Aorta (tissue), 5 donors: ENCODE measurements around the gene CAPS. TPM values are rescaled to one million over a fixed set of nuclear protein-coding genes. Genes with fewer than 3 reads are reported as not detected.
A peak's percentile ranks its signal among the peaks of the same experiment; 100 is the strongest.

Source experiments
- ATAC-seq: fragments of 200-7000 bp; cut with Tn5 transposase; one replicate; pipeline ENCODE4 v1.9.1; 2022; ENCODE audit warnings: moderate library complexity; ENCODE audit not compliant: low FRiP score
- DNase-seq, 2 donors: peaks; one replicate each; pipeline ENCODE4 v3.0.0-alpha.2; 2020
- H3K27ac ChIP-seq, 2 donors: one replicate each; pipeline ENCODE4 v1.5.1; 2013; ENCODE audit warnings: low read length in 2 of 2, mild to moderate bottlenecking in 2 of 2, moderate library complexity in 2 of 2, control low read depth in 1 of 2, inconsistent platforms in 1 of 2, low read depth in 1 of 2
- H3K27me3 ChIP-seq, 2 donors: one replicate each; pipeline ENCODE4 v1.6.1; 2013; ENCODE audit warnings: control low read depth in 1 of 2, low read length in 1 of 2, mild to moderate bottlenecking in 1 of 2, moderate library complexity in 1 of 2; ENCODE audit not compliant: insufficient read depth in 2 of 2, control insufficient read depth in 1 of 2
- H3K36me3 ChIP-seq, 2 donors: one replicate each; pipeline ENCODE4 v1.6.1; 2013; ENCODE audit warnings: control low read depth in 1 of 2, low read length in 1 of 2, mild to moderate bottlenecking in 1 of 2; ENCODE audit not compliant: insufficient read depth in 2 of 2, control insufficient read depth in 1 of 2
- H3K4me1 ChIP-seq, 2 donors: one replicate each; pipeline ENCODE4 v1.6.1; 2013; ENCODE audit warnings: low read length in 2 of 2, control low read depth in 1 of 2, mild to moderate bottlenecking in 1 of 2, moderate library complexity in 1 of 2; ENCODE audit not compliant: insufficient read depth in 2 of 2, control insufficient read depth in 1 of 2
- H3K4me3 ChIP-seq, 2 donors: one replicate each; pipeline ENCODE4 v1.5.1; 2013; ENCODE audit warnings: low read length in 2 of 2, control low read depth in 1 of 2, mild to moderate bottlenecking in 1 of 2
- H3K9me3 ChIP-seq: one replicate; pipeline ENCODE4 v1.6.1; 2013; ENCODE audit warnings: mild to moderate bottlenecking, low read length; ENCODE audit not compliant: control insufficient read depth
- WGBS, 2 donors: extraction: QIAGEN DNeasy Blood & Tissue Kit; methylation state at CpG; one replicate each; pipeline ENCODE4 v1.1.7; 2013; 5-methylcytosine and 5-hydroxymethylcytosine counted together
- intact Hi-C, 2 donors: fragments of 100-400 bp; cut with DNase I; formaldehyde crosslinking; loops; one replicate each; pipeline versions ENCODE4 v1.14.2 to v1.15.0; 2022
- polyA plus RNA-seq, 2 donors: library from polyadenylated mRNA; stranded (reverse); fragments of 200-250 nt; gene quantifications; one replicate each; pipeline ENCODE4 v1.2.3, GENCODE V29; 2013
- total RNA-seq, 2 donors: library from RNA; stranded (reverse); fragmentation: NEBNext Ultra II Directional; extraction: Animal tissue kit (Norgen Biotek cat#: 25700); gene quantifications; one replicate each; pipeline ENCODE4 v1.2.1, GENCODE V29; 2021
- donor health status: healthy with polysubstance abuse.
- donor health status: Bipolar disorder and iron deficiency.
- donor health status: DM: no; HTN: no; CAD: no.
- donor health status: DM: no; HTN: no; CAD: no.
- donor health status: DM: yes; HTN: yes; CAD: no.

Gene CAPS
- total and polyA plus RNA-seq, 4 donors, result 9.3 to 70.9 (median 11.7) TPM

- Histone ChIP-seq H3K27ac (peak within 1 kb of the TSS in 1 of 2 donors; percentile 28), H3K36me3 (no peaks in the 10 kb centered on the region), H3K4me3 (peak within 1 kb of the TSS; percentile 4 to 63), H3K4me1 (no peaks in the 10 kb centered on the region), H3K27me3 (no peaks in the 10 kb centered on the region), H3K9me3 (no peaks in the 10 kb centered on the region)
- intact Hi-C loops, result loop anchor here in 1 of 2 donors (1.0 kb wide), 1 partner anchor 183 kb away; the partner anchor contains the start of genes CATSPERD and LONP1
- WGBS, 2 donors, result 0 to 1% methylated on average over 57 of the region's 57 CpGs
- ATAC-seq (peak; percentile 91), DNase-seq (peak; percentile 99)
Observed at GRCh38 chr19:5903624-5904351, 10.3 kb upstream of the CAPS start, which contains the start of gene NDUFA11. Gene NDUFA11, minus strand, starts transcription at chr19:5903790. Its CDS starts 82 bp downstream, at chr19:5903708.

- intact Hi-C loops, result loop anchor here in 1 of 2 donors (1.0 kb wide), 1 partner anchor 184 kb away; the partner anchor contains the start of genes CATSPERD and LONP1
- Histone ChIP-seq H3K9me3 (no peaks in the 10 kb centered on the region), H3K4me3 (peak within 1 kb of the TSS; percentile 55 to 63), H3K36me3 (peaks cover 0 to 3% of the 10 kb centered on the region in 2 donors), H3K27ac (peak within 1 kb of the TSS in 1 of 2 donors; percentile 58), H3K27me3 (no peaks in the 10 kb centered on the region), H3K4me1 (no peaks in the 10 kb centered on the region)
- peak; percentile 93 for ATAC-seq
- peak; percentile 100 for DNase-seq
- 0% methylated on average over 61 of the region's 61 CpGs for WGBS, 2 donors
Observed at GRCh38 chr19:5904352-5905113, 9.5 kb upstream of the CAPS start, which contains the start of gene VMAC. Gene VMAC, plus strand, starts transcription at chr19:5904872. Its CDS starts 19 bp downstream, at chr19:5904891.

- Histone ChIP-seq H3K4me3 (peak overlapping the region; percentile 55 to 62), H3K27ac (peak overlapping the region in 1 of 2 donors; percentile 58), H3K4me1 (no peaks in the 10 kb centered on the region), H3K27me3 (no peaks in the 10 kb centered on the region), H3K36me3 (peaks cover 0 to 3% of the 10 kb centered on the region in 2 donors), H3K9me3 (no peaks in the 10 kb centered on the region)
- 49 to 50% methylated on average over 31 of the region's 31 CpGs for WGBS, 2 donors
- intact Hi-C loops, result no loop called here
- no peak for DNase-seq
- ATAC-seq, result no peak
Observed at GRCh38 chr19:5905114-5905778, 8.8 kb upstream of the CAPS start.

- 63 to 83% methylated on average over 5 of the region's 5 CpGs for WGBS, 2 donors
- ATAC-seq (no peak), DNase-seq (no peak)
- H3K9me3 ChIP-seq, result no peaks in the 10 kb centered on the region
- intact Hi-C loops, result no loop called here
- no peaks in the 10 kb centered on the region for H3K27me3 ChIP-seq
- peaks cover 0 to 3% of the 10 kb centered on the region in 2 donors for H3K36me3 ChIP-seq
- no peaks in the 10 kb centered on the region for H3K4me1 ChIP-seq
- no peak overlapping the region for H3K27ac ChIP-seq
- H3K4me3 ChIP-seq, result no peak overlapping the region
Observed at GRCh38 chr19:5907241-5907640, 6.8 kb upstream of the CAPS start.

GRCh38 chr19:5908773-5909442, 5.1 kb upstream of the CAPS start:
- no peak overlapping the region for H3K27ac ChIP-seq
- intact Hi-C loops, result no loop called here
- ATAC-seq (no peak), DNase-seq (peak in 1 of 2 donors; percentile 75)
- H3K9me3 ChIP-seq, result no peaks in the 10 kb centered on the region
- H3K4me1 ChIP-seq, result no peaks in the 10 kb centered on the region
- H3K27me3 ChIP-seq, result no peaks in the 10 kb centered on the region
- WGBS, 2 donors, result 73 to 74% methylated on average over 14 of the region's 14 CpGs
- H3K36me3 ChIP-seq, result peaks cover 0 to 3% of the 10 kb centered on the region in 2 donors
- no peak overlapping the region for H3K4me3 ChIP-seq

GRCh38 chr19:5910638-5910907, 3.5 kb upstream of the CAPS start:
- WGBS, 2 donors, result 59 to 72% methylated on average over 1 of the region's 1 CpG
- Histone ChIP-seq H3K27me3 (no peaks in the 10 kb centered on the region), H3K9me3 (no peaks in the 10 kb centered on the region), H3K36me3 (peaks cover 0 to 3% of the 10 kb centered on the region in 2 donors), H3K27ac (no peak overlapping the region), H3K4me3 (no peak overlapping the region), H3K4me1 (no peaks in the 10 kb centered on the region)
- intact Hi-C loops, result no loop called here
- no peak for DNase-seq
- ATAC-seq, result no peak

- H3K4me3 ChIP-seq, result no peak overlapping the region
- H3K4me1 ChIP-seq, result no peaks in the 10 kb centered on the region
- no peaks in the 10 kb centered on the region for H3K9me3 ChIP-seq
- DNase-seq (no peak), ATAC-seq (no peak)
- H3K27me3 ChIP-seq, result no peaks in the 10 kb centered on the region
- H3K36me3 ChIP-seq, result peaks cover 0 to 3% of the 10 kb centered on the region in 2 donors
- no peak overlapping the region for H3K27ac ChIP-seq
- 37 to 82% methylated on average over 1 of the region's 1 CpG for WGBS, 2 donors
- intact Hi-C loops, result no loop called here
Observed at GRCh38 chr19:5911366-5911765, 2.7 kb upstream of the CAPS start.

GRCh38 chr19:5914358-5914774, 312 bp downstream of the CAPS start:
- WGBS, 2 donors, result 77 to 78% methylated on average over 22 of the region's 22 CpGs
- no peaks in the 10 kb centered on the region for H3K27me3 ChIP-seq
- H3K9me3 ChIP-seq, result no peaks in the 10 kb centered on the region
- no peak for DNase-seq
- H3K4me1 ChIP-seq, result no peaks in the 10 kb centered on the region
- no peak overlapping the region for H3K4me3 ChIP-seq
- H3K27ac ChIP-seq, result no peak overlapping the region
- no peak for ATAC-seq
- intact Hi-C loops, result no loop called here
- H3K36me3 ChIP-seq, result peaks cover 0 to 6% of the 10 kb centered on the region in 2 donors
